SU-DHL-6 (cell line): Measurements from ENCODE around the gene TMF1.

Experiments
- EZH2phosphoT487 ChIP-seq: fragments of 200-600 bp; sonication (generic), shearing (Covaris generic); conservative IDR thresholded peaks from 2 replicates; pipeline ENCODE4 v1.6.1; 2018; ENCODE audit warnings: mild to moderate bottlenecking, antibody characterized with exemption, low read length, moderate library complexity, mixed read lengths
- TF ChIP-seq, protein P1 (sequence below): fragments of 200-600 bp; sonication (generic); IDR thresholded peaks from one replicate; pipeline ENCODE4 v1.5.1; 2017; ENCODE audit warnings: antibody characterized with exemption, mild to moderate bottlenecking, low read length, moderate library complexity; ENCODE audit not compliant: insufficient read depth, poor library complexity, severe bottlenecking

DNA sequence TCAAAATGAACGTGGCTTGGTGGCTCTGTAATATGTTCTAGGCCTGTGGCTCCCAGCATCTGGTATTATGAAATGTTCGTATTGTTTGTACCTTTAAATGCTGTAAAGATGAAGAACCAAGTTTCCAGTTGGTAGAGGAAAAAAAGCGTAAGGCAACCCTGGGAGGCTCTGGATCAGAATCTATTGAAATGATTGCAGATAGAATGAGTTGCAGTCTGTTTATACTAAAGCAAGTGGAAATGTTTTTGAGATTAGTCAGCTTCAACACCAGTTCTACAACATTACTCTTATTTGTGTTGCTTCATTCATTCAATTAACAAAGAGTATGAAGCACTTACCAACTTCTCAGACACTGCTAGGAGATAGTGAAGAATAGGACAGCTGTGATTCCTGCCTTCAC is 37.9 kb upstream of the TMF1 start:
- TF ChIP-seq, protein P1, sequence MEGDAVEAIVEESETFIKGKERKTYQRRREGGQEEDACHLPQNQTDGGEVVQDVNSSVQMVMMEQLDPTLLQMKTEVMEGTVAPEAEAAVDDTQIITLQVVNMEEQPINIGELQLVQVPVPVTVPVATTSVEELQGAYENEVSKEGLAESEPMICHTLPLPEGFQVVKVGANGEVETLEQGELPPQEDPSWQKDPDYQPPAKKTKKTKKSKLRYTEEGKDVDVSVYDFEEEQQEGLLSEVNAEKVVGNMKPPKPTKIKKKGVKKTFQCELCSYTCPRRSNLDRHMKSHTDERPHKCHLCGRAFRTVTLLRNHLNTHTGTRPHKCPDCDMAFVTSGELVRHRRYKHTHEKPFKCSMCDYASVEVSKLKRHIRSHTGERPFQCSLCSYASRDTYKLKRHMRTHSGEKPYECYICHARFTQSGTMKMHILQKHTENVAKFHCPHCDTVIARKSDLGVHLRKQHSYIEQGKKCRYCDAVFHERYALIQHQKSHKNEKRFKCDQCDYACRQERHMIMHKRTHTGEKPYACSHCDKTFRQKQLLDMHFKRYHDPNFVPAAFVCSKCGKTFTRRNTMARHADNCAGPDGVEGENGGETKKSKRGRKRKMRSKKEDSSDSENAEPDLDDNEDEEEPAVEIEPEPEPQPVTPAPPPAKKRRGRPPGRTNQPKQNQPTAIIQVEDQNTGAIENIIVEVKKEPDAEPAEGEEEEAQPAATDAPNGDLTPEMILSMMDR = no peak
- TF ChIP-seq EZH2phosphoT487 = no peak
